ENCODE results near the gene RAI1.
"Not testable (repeated sequence)": the region's sequence is repeated elsewhere in the genome, so short reads cannot be mapped to it uniquely, and the experiment has no call there.

Gene RAI1

GRCh38 chr17:17675925-17676534, 5.2 kb upstream of the RAI1 start:
- no peak overlapping the region for H2BK15ac ChIP-seq (ENCODE audit: low read depth, poor library complexity, severe bottlenecking)
- H2AK5ac ChIP-seq (ENCODE audit: low read length, severe bottlenecking), result no peak overlapping the region
- H3K27me3 ChIP-seq (ENCODE audit: control insufficient read depth in 1 of 2, insufficient read depth in 1 of 2, low read length in 2 of 2), result peaks cover 27 to 33% of the 10 kb centered on the region in 2 experiments
- no peak overlapping the region for H3K23ac ChIP-seq (ENCODE audit: low read length in 2 of 2)
- no peak overlapping the region for H2BK120ac ChIP-seq (ENCODE audit: low read depth, low read length)
- 46% methylated on average over 10 of the region's 11 CpGs for WGBS
- peak overlapping the region; percentile 7 for H4K8ac ChIP-seq (ENCODE audit: low read length)
- peak overlapping the region in 1 of 2 experiments; percentile 47 for H3K4ac ChIP-seq (ENCODE audit: low read depth in 1 of 2, low read length in 2 of 2)
- no peak overlapping the region for H3K4me3 ChIP-seq (ENCODE audit: insufficient read depth in 1 of 2, low read depth in 1 of 2, low read length in 2 of 2)
- peak overlapping the region in 1 of 2 experiments; percentile 52 for H2BK12ac ChIP-seq (ENCODE audit: low read length in 2 of 2)
- no peak overlapping the region for H3K18ac ChIP-seq (ENCODE audit: low read depth in 1 of 2, low read length in 2 of 2)
- H3K4me2 ChIP-seq (ENCODE audit: low read length, poor library complexity, severe bottlenecking), result peak overlapping the region; percentile 40
- no peak overlapping the region for H2BK5ac ChIP-seq (ENCODE audit: low read depth, low read length, poor library complexity, severe bottlenecking)
- peak overlapping the region; percentile 25 for H4K91ac ChIP-seq (ENCODE audit: low read length)
- H3K36me3 ChIP-seq (ENCODE audit: control insufficient read depth in 1 of 2, insufficient read depth in 2 of 2, low read depth in 1 of 2, low read length in 2 of 2), result no peaks in the 10 kb centered on the region
- peaks cover 12% of the 10 kb centered on the region for H3K4me1 ChIP-seq (ENCODE audit: control insufficient read depth, insufficient read depth, low read depth, low read length)
- no peaks in the 10 kb centered on the region for H3K9me3 ChIP-seq (ENCODE audit: control insufficient read depth, low read length)
- peak overlapping the region in 1 of 2 experiments; percentile 35 for H3K14ac ChIP-seq (ENCODE audit: low read length in 2 of 2)
- DNase-seq, result peak; percentile 59
- H3K9ac ChIP-seq (ENCODE audit: low read length), result no peak overlapping the region
- H2AFZ ChIP-seq (ENCODE audit: low read depth, low read length), result peak overlapping the region; percentile 56
- H3K27ac ChIP-seq (ENCODE audit: low read length, poor library complexity, severe bottlenecking), result no peak overlapping the region
- no peaks in the 10 kb centered on the region for H3K79me1 ChIP-seq (replicated peaks; ENCODE audit: low read length, poor library complexity, severe bottlenecking)

DNA sequence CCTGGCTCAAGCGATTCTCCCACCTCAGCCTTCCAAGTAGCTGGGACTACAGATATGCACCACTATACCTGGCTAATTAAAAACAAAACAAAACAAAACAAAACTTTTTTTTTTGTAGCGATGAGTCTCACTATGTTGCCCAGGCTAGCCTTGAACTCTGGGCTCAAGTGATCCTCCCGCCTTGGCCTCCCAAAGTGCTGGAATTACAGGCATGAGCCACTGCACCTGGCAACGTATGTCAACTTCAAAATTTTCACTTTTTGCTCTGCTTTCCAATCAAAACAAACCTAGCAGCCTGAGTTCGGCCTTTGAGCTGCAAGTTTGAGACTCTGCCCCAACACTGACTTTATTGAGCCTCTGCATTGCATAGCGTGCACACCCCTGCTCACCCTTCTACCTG, 4.5 kb upstream of the RAI1 start:
- Histone ChIP-seq H2BK120ac (ENCODE audit: low read depth, low read length) (no peak overlapping the region), H3K27me3 (ENCODE audit: control insufficient read depth in 1 of 2, insufficient read depth in 1 of 2, low read length in 2 of 2) (peaks cover 22 to 29% of the 10 kb centered on the region in 2 experiments), H2AFZ (ENCODE audit: low read depth, low read length) (no peak overlapping the region), H3K14ac (ENCODE audit: low read length in 2 of 2) (no peak overlapping the region), H2AK5ac (ENCODE audit: low read length, severe bottlenecking) (no peak overlapping the region), H2BK15ac (ENCODE audit: low read depth, poor library complexity, severe bottlenecking) (peak overlapping the region; percentile 50), H4K8ac (ENCODE audit: low read length) (no peak overlapping the region), H3K4me2 (ENCODE audit: low read length, poor library complexity, severe bottlenecking) (no peak overlapping the region), H3K23ac (ENCODE audit: low read length in 2 of 2) (no peak overlapping the region), H3K9ac (ENCODE audit: low read length) (no peak overlapping the region), H3K18ac (ENCODE audit: low read depth in 1 of 2, low read length in 2 of 2) (peak overlapping the region in 1 of 2 experiments; percentile 30), H3K79me1 (replicated peaks; ENCODE audit: low read length, poor library complexity, severe bottlenecking) (no peaks in the 10 kb centered on the region), H3K36me3 (ENCODE audit: control insufficient read depth in 1 of 2, insufficient read depth in 2 of 2, low read depth in 1 of 2, low read length in 2 of 2) (no peaks in the 10 kb centered on the region), H2BK12ac (ENCODE audit: low read length in 2 of 2) (no peak overlapping the region), H3K9me3 (ENCODE audit: control insufficient read depth, low read length) (no peaks in the 10 kb centered on the region), H3K27ac (ENCODE audit: low read length, poor library complexity, severe bottlenecking) (no peak overlapping the region), H4K91ac (ENCODE audit: low read length) (no peak overlapping the region), H3K4ac (ENCODE audit: low read depth in 1 of 2, low read length in 2 of 2) (no peak overlapping the region), H2BK5ac (ENCODE audit: low read depth, low read length, poor library complexity, severe bottlenecking) (no peak overlapping the region), H3K4me3 (ENCODE audit: insufficient read depth in 1 of 2, low read depth in 1 of 2, low read length in 2 of 2) (no peak overlapping the region), H3K4me1 (ENCODE audit: control insufficient read depth, insufficient read depth, low read depth, low read length) (peaks cover 13% of the 10 kb centered on the region)
- no peak for DNase-seq
- WGBS, result 91% methylated on average over 6 of the region's 6 CpGs

- no peak overlapping the region for H3K27ac ChIP-seq (ENCODE audit: low read length, poor library complexity, severe bottlenecking)
- H2BK5ac ChIP-seq (ENCODE audit: low read depth, low read length, poor library complexity, severe bottlenecking), result no peak overlapping the region
- 63% methylated on average over 2 of the region's 2 CpGs for whole genome bisulfite sequencing
- H4K8ac ChIP-seq (ENCODE audit: low read length), result no peak overlapping the region
- no peak overlapping the region for H3K14ac ChIP-seq (ENCODE audit: low read length in 2 of 2)
- no peak overlapping the region for H2BK15ac ChIP-seq (ENCODE audit: low read depth, poor library complexity, severe bottlenecking)
- H3K4ac ChIP-seq (ENCODE audit: low read depth in 1 of 2, low read length in 2 of 2), result no peak overlapping the region
- no peaks in the 10 kb centered on the region for H3K36me3 ChIP-seq (ENCODE audit: control insufficient read depth in 1 of 2, insufficient read depth in 2 of 2, low read depth in 1 of 2, low read length in 2 of 2)
- H3K4me3 ChIP-seq (ENCODE audit: insufficient read depth in 1 of 2, low read depth in 1 of 2, low read length in 2 of 2), result no peak overlapping the region
- H3K4me2 ChIP-seq (ENCODE audit: low read length, poor library complexity, severe bottlenecking), result no peak overlapping the region
- no peak overlapping the region for H4K91ac ChIP-seq (ENCODE audit: low read length)
- peaks cover 13% of the 10 kb centered on the region for H3K4me1 ChIP-seq (ENCODE audit: control insufficient read depth, insufficient read depth, low read depth, low read length)
- no peak overlapping the region for H3K18ac ChIP-seq (ENCODE audit: low read depth in 1 of 2, low read length in 2 of 2)
- H3K23ac ChIP-seq (ENCODE audit: low read length in 2 of 2), result no peak overlapping the region
- no peak for DNase-seq
- no peak overlapping the region for H3K9ac ChIP-seq (ENCODE audit: low read length)
- peaks cover 20 to 29% of the 10 kb centered on the region in 2 experiments for H3K27me3 ChIP-seq (ENCODE audit: control insufficient read depth in 1 of 2, insufficient read depth in 1 of 2, low read length in 2 of 2)
- H2AFZ ChIP-seq (ENCODE audit: low read depth, low read length), result no peak overlapping the region
- H2BK120ac ChIP-seq (ENCODE audit: low read depth, low read length), result no peak overlapping the region
- H2AK5ac ChIP-seq (ENCODE audit: low read length, severe bottlenecking), result no peak overlapping the region
- H3K9me3 ChIP-seq (ENCODE audit: control insufficient read depth, low read length), result no peaks in the 10 kb centered on the region
- H2BK12ac ChIP-seq (ENCODE audit: low read length in 2 of 2), result no peak overlapping the region
- H3K79me1 ChIP-seq (replicated peaks; ENCODE audit: low read length, poor library complexity, severe bottlenecking), result no peaks in the 10 kb centered on the region
Measured at GRCh38 chr17:17677299-17678040, 3.8 kb upstream of the RAI1 start.

DNA sequence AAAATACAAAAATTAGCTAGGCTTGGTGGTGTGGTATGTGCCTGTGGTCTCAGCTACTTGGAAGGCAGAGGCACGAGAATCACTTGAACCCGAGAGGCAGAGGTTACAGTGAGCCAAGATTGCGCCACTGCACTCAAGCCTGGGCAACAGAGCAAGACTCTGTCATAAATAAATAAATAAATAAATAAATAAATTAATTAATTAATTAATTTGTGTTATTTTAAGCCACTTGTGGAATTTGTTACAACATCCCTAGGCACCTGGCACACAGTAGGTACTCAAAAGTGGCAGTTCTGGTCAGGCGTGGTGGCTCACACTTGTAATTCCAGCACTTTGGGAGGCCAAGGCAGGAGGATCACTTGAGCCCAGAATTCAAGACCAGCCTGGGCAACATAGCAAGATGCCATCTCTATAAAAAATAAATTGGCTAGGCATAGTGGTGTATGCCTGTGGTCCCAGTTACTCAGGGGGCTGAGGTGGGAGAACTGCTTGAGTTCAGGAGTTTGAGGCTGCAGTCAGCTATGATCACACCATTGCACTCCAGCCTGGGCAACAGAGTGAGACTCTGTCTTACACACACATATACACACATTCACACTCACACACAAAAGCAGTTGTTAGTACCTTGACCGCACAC, 3.1 kb upstream of the RAI1 start:
- not testable (repeated sequence) for H2BK5ac ChIP-seq (ENCODE audit: low read depth, low read length, poor library complexity, severe bottlenecking); H3K36me3 ChIP-seq (ENCODE audit: control insufficient read depth in 1 of 2, insufficient read depth in 2 of 2, low read depth in 1 of 2, low read length in 2 of 2); H3K79me1 ChIP-seq (replicated peaks; ENCODE audit: low read length, poor library complexity, severe bottlenecking); H2BK15ac ChIP-seq (ENCODE audit: low read depth, poor library complexity, severe bottlenecking); H3K4me2 ChIP-seq (ENCODE audit: low read length, poor library complexity, severe bottlenecking); H3K9ac ChIP-seq (ENCODE audit: low read length); H3K27ac ChIP-seq (ENCODE audit: low read length, poor library complexity, severe bottlenecking); H2AFZ ChIP-seq (ENCODE audit: low read depth, low read length); H3K14ac ChIP-seq (ENCODE audit: low read length in 2 of 2); H3K4me3 ChIP-seq (ENCODE audit: insufficient read depth in 1 of 2, low read depth in 1 of 2, low read length in 2 of 2); H2BK12ac ChIP-seq (ENCODE audit: low read length in 2 of 2); H2BK120ac ChIP-seq (ENCODE audit: low read depth, low read length); H2AK5ac ChIP-seq (ENCODE audit: low read length, severe bottlenecking); H3K9me3 ChIP-seq (ENCODE audit: control insufficient read depth, low read length); DNase-seq; H3K4ac ChIP-seq (ENCODE audit: low read depth in 1 of 2, low read length in 2 of 2); H3K18ac ChIP-seq (ENCODE audit: low read depth in 1 of 2, low read length in 2 of 2); H4K91ac ChIP-seq (ENCODE audit: low read length); H3K23ac ChIP-seq (ENCODE audit: low read length in 2 of 2); H4K8ac ChIP-seq (ENCODE audit: low read length)
- 100% methylated on average over 2 of the region's 5 CpGs for WGBS
- Histone ChIP-seq H3K27me3 (ENCODE audit: control insufficient read depth in 1 of 2, insufficient read depth in 1 of 2, low read length in 2 of 2) (peaks cover 13 to 24% of the 10 kb centered on the region in 2 experiments), H3K4me1 (ENCODE audit: control insufficient read depth, insufficient read depth, low read depth, low read length) (peaks cover 12% of the 10 kb centered on the region)
